Immature natural killer cell (primary cell): ENCODE measurements around the gene ARHGAP26. TPM values are rescaled to one million over a fixed set of nuclear protein-coding genes. Genes with fewer than 3 reads are reported as not detected.

Experiments
- DNase-seq, 3 donors: peaks; one replicate each; pipeline ENCODE4 v3.0.0; 2022; ENCODE audit warnings: mixed read lengths in 1 of 3
- H3K27ac Mint-ChIP-seq, 6 donors: one replicate each; pipeline ENCODE4 v1.8.0; 2020; ENCODE audit warnings: mixed read lengths in 6 of 6, mild to moderate bottlenecking in 5 of 6, inconsistent platforms in 4 of 6, moderate library complexity in 3 of 6
- H3K27me3 Mint-ChIP-seq, 3 donors: one replicate each; pipeline ENCODE4 v1.8.0; 2020 to 2021; ENCODE audit warnings: low read depth in 3 of 3, mild to moderate bottlenecking in 3 of 3, mixed read lengths in 3 of 3, moderate library complexity in 3 of 3, inconsistent platforms in 1 of 3
- H3K36me3 Mint-ChIP-seq, 3 donors: one replicate each; pipeline ENCODE4 v1.8.0; 2020; ENCODE audit warnings: mixed read lengths in 3 of 3, inconsistent platforms in 2 of 3, mild to moderate bottlenecking in 2 of 3
- H3K4me1 Mint-ChIP-seq, 2 donors: one replicate each; pipeline ENCODE4 v1.8.0; 2020; ENCODE audit warnings: inconsistent platforms in 2 of 2, mild to moderate bottlenecking in 2 of 2, mixed read lengths in 2 of 2, moderate library complexity in 1 of 2
- H3K4me3 Mint-ChIP-seq, 5 donors: one replicate each; pipeline ENCODE4 v1.8.0; 2020; ENCODE audit warnings: mild to moderate bottlenecking in 5 of 5, mixed read lengths in 5 of 5, inconsistent platforms in 3 of 5, moderate library complexity in 3 of 5
- H3K9me3 Mint-ChIP-seq, 6 donors: one replicate each; pipeline ENCODE4 v1.8.0; 2020; ENCODE audit warnings: mild to moderate bottlenecking in 6 of 6, mixed read lengths in 6 of 6, inconsistent platforms in 4 of 6, moderate library complexity in 3 of 6
- polyA plus RNA-seq, 3 donors: library from polyadenylated mRNA; unstranded; fragments of 300-500 nt; fragmentation: Illumina TruSeq; gene quantifications; one replicate each; pipeline ENCODE4 v1.2.3, GENCODE V29; 2021

The ARHGAP26 gene
- polyA plus RNA-seq, 3 donors from 2014 or later, result 14.5 to 43.7 (median 17.6) TPM

DNA sequence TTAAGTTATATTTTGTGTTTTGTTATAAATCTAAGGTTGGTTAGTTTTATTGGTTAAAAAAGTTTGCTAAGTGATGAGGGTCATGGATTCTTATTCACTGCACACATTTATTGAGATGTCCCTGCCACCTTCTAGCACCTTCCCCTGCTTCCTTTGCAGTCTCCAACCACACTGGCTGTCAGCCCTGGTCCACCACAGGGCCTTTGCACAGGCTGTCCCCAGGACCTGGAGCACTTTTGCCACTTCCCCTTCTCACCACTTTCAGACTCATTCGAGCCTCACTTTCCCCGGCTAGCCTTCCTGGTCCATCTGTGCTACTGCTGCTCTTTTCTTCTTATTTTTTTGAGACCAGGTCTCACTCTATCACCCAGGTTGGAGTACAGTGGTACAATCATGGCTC, 45.3 kb downstream of the ARHGAP26 start:
- no peaks in the 10 kb centered on the region for H3K9me3 Mint-ChIP-seq
- peaks cover 0 to 3% (median 3%) of the 10 kb centered on the region in 3 donors for H3K27me3 Mint-ChIP-seq
- no peak for DNase-seq
- peaks cover 83 to 91% of the 10 kb centered on the region in 2 donors for H3K4me1 Mint-ChIP-seq
- peaks cover 6% of the 10 kb centered on the region in 3 donors for H3K36me3 Mint-ChIP-seq
- no peak overlapping the region for H3K4me3 Mint-ChIP-seq
- H3K27ac Mint-ChIP-seq, result peak overlapping the region in 2 of 6 donors; percentile 41 to 50

DNA sequence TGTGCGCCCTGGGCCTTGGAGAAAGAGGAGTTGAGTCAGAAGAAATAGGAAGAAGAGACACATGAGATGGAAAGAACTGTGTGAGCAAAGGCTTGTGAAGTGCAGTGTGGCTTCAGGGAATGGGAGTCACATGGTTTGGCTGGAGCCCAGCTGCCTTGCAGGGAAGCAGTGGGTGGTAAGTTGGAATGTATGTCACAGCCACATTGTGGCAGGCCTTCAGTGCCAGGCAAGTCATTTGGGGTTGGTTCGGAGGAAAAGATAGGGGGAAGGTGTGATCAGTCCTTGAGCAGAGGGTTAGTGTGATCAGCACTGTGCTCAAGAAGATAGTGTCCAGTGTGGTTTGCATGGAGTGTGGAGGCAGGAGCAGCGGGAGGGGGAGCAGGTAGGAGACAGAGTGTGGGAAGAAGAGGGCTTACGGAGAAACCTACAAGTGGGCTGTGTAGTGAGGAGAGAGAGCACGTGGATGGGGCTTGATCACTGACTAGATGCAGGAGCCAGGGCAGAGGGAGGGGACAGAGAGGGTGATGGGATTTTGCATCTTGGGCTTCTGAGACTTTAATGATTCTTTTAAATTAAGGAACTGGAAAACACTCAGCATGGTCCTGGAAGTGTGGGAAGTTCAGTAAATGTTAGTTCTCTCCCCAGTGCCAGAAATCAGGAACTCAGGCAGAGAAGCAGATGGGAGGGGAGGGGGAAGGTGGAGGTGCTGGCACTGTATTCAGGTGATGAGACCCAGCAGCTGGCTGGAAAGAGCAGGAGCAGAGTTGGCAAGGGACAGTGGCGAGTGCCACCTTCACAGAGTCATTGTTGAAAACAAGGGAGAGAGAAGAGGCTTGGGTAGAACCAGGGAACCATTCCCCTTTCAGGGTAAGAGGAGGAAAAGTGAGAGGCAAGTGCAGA, 46.6 kb downstream of the ARHGAP26 start:
- peaks cover 78 to 88% of the 10 kb centered on the region in 2 donors for H3K4me1 Mint-ChIP-seq

GRCh38 chr5:142817949-142818431, 47.8 kb downstream of the ARHGAP26 start:
- Mint-ChIP-seq H3K36me3 (peaks cover 6% of the 10 kb centered on the region in 3 donors), H3K27ac (peak overlapping the region in 2 of 6 donors; percentile 19 to 35), H3K4me3 (no peak overlapping the region), H3K27me3 (peaks cover 0 to 3% (median 3%) of the 10 kb centered on the region in 3 donors), H3K9me3 (no peaks in the 10 kb centered on the region), H3K4me1 (peaks cover 78 to 94% of the 10 kb centered on the region in 2 donors)
- DNase-seq, result no peak

More for the DNA sequence above, 46.6 kb downstream of the ARHGAP26 start:
- H3K9me3 Mint-ChIP-seq, result no peaks in the 10 kb centered on the region
- H3K36me3 Mint-ChIP-seq, result peaks cover 6% of the 10 kb centered on the region in 3 donors
- no peak for DNase-seq
- peak overlapping the region in 3 of 5 donors; percentile 5 to 33 (median 25) for H3K4me3 Mint-ChIP-seq
- peak overlapping the region; percentile 0 to 63 (median 23) for H3K27ac Mint-ChIP-seq
- peaks cover 0 to 3% (median 3%) of the 10 kb centered on the region in 3 donors for H3K27me3 Mint-ChIP-seq

DNA sequence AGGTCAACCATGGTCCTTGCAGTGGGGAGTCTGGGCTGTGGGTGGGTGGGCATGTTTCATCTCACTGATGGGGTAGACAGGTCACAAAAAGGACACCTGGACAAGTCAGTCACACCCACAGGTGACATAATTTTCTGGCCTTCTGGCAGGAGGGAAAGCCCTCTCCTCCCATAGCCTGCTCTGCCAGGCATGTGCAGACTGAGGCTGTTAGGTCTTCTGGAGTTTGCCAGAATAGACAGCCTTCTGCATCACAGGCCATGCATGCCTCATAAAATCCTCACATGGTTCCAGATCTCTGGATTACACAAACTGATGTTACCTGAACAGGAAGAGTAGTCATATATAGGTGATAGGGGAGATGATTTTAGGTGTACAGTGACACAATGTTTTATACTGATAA, 49.1 kb downstream of the ARHGAP26 start:
- DNase-seq, result no peak
- Mint-ChIP-seq H3K27me3 (peaks cover 0 to 3% (median 1%) of the 10 kb centered on the region in 3 donors), H3K4me3 (no peak overlapping the region), H3K4me1 (peaks cover 78 to 94% of the 10 kb centered on the region in 2 donors), H3K9me3 (no peaks in the 10 kb centered on the region), H3K36me3 (peaks cover 0 to 4% (median 0%) of the 10 kb centered on the region in 3 donors), H3K27ac (peak overlapping the region in 1 of 6 donors; percentile 26)

DNA sequence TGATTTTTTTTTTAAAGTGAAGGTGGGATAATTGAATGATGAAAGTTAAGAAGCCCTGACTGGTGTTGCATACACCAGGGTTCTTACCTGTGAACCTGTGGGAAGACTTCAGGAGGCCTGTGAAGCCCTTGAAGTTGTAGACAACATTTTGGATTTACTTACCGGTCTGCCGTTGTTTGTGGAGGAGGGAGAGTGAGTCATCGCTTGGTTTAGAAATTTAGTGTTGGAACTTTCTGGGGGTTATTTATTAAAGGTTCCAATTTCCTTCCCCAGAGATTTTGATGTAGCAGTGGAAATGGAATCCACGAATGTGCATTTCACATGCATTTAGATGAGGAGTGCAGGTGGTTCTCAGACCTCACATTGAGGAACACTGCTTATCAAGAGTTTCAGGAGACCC, 49.6 kb downstream of the ARHGAP26 start:
- Mint-ChIP-seq H3K4me3 (no peak overlapping the region), H3K27ac (peak overlapping the region in 3 of 6 donors; percentile 6 to 30 (median 29)), H3K9me3 (no peaks in the 10 kb centered on the region), H3K4me1 (peaks cover 79 to 95% of the 10 kb centered on the region in 2 donors), H3K36me3 (peaks cover 0 to 3% (median 0%) of the 10 kb centered on the region in 3 donors), H3K27me3 (peaks cover 0 to 3% (median 1%) of the 10 kb centered on the region in 3 donors)
- no peak for DNase-seq

- peak overlapping the region in 1 of 6 donors; percentile 14 for H3K27ac Mint-ChIP-seq
Observed at GRCh38 chr5:142820447-142820846, 50.3 kb downstream of the ARHGAP26 start.

GRCh38 chr5:142821034-142821732, 51.0 kb downstream of the ARHGAP26 start:
- Mint-ChIP-seq H3K4me1 (peaks cover 84 to 98% of the 10 kb centered on the region in 2 donors), H3K27ac (peak overlapping the region in 2 of 6 donors; percentile 4 to 16), H3K4me3 (no peak overlapping the region)

More at GRCh38 chr5:142820447-142820846, 50.3 kb downstream of the ARHGAP26 start:
- Mint-ChIP-seq H3K9me3 (no peaks in the 10 kb centered on the region), H3K36me3 (peaks cover 0 to 2% (median 0%) of the 10 kb centered on the region in 3 donors), H3K4me3 (no peak overlapping the region), H3K4me1 (peaks cover 84 to 98% of the 10 kb centered on the region in 2 donors), H3K27me3 (peaks cover 0 to 3% (median 1%) of the 10 kb centered on the region in 3 donors)
- DNase-seq, result no peak

DNA sequence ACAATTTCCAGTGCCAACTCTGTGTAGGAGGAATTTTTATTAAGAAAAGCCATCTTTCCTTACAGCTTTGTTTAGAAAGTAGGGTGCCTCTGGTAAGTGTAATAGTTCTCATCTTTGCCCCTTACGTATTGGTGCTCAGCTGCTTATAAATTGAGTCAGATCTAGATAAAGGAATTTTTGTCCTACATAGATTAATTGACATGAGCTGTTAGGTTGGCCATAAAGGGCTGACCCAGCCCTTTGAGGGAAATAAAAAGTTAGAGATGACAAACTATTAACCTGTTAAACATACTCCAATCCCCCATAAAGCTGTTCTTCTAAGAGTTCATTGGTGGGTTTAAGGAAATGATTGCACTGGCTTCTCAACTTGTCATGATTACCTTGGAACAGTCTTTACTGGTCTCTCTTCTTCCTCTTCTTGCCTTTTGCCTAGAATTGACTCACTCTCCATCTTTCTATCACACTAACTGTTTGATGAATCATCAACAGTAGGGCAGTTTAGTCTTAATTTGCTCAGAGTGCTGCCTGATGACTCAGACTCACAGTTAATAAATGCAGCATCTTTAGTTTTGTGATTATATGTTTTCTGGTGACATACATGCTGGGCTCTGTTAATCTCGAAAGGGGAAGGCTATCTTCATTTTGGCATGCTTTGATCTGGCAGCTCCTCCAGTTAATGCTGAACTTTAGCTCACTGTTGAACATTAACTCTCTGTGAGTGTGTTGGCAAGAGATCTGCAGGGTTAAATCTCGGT, 51.7 kb downstream of the ARHGAP26 start:
- Mint-ChIP-seq H3K27me3 (peaks cover 0 to 5% (median 3%) of the 10 kb centered on the region in 3 donors), H3K36me3 (no peaks in the 10 kb centered on the region), H3K4me1 (peaks cover 84 to 98% of the 10 kb centered on the region in 2 donors), H3K9me3 (no peaks in the 10 kb centered on the region), H3K4me3 (no peak overlapping the region), H3K27ac (peak overlapping the region in 2 of 6 donors; percentile 25 to 72)
- no peak for DNase-seq

More at GRCh38 chr5:142821034-142821732, 51.0 kb downstream of the ARHGAP26 start:
- DNase-seq, result no peak
- Mint-ChIP-seq H3K36me3 (no peaks in the 10 kb centered on the region), H3K9me3 (no peaks in the 10 kb centered on the region), H3K27me3 (peaks cover 0 to 3% (median 3%) of the 10 kb centered on the region in 3 donors)

- peaks cover 84 to 98% of the 10 kb centered on the region in 2 donors for H3K4me1 Mint-ChIP-seq
- peaks cover 0 to 6% (median 5%) of the 10 kb centered on the region in 3 donors for H3K27me3 Mint-ChIP-seq
- H3K9me3 Mint-ChIP-seq, result no peaks in the 10 kb centered on the region
- H3K4me3 Mint-ChIP-seq, result no peak overlapping the region
- H3K27ac Mint-ChIP-seq, result peak overlapping the region in 1 of 6 donors; percentile 18
- no peaks in the 10 kb centered on the region for H3K36me3 Mint-ChIP-seq
- no peak for DNase-seq
Observed at GRCh38 chr5:142823126-142823525, 52.9 kb downstream of the ARHGAP26 start.

DNA sequence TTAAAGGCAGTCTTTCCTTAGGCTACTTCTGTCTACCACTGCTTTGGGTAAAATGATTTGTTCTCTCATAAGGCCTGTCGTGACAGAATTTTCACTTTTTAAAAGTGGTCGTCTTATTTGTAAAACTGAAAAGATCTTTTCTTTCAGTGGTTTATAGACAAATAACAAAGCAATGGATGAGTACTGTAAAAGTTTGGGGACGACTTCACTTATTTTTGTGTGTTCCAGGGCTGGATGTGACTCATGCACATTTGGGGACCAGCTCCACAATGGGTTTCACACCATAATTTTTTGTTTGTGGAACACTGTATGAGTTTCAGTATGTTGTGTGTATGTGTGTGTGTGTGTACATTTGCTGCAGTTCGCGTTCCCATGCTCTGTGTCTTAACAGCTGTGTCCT, 53.6 kb downstream of the ARHGAP26 start:
- Mint-ChIP-seq H3K9me3 (no peaks in the 10 kb centered on the region), H3K4me3 (no peak overlapping the region), H3K27me3 (peaks cover 0 to 6% (median 5%) of the 10 kb centered on the region in 3 donors), H3K36me3 (no peaks in the 10 kb centered on the region), H3K4me1 (peaks cover 85 to 98% of the 10 kb centered on the region in 2 donors), H3K27ac (peak overlapping the region in 2 of 6 donors; percentile 30 to 38)
- no peak for DNase-seq

GRCh38 chr5:142824391-142824790, 54.2 kb downstream of the ARHGAP26 start:
- peaks cover 0 to 6% (median 5%) of the 10 kb centered on the region in 3 donors for H3K27me3 Mint-ChIP-seq
- peaks cover 85 to 98% of the 10 kb centered on the region in 2 donors for H3K4me1 Mint-ChIP-seq
- H3K9me3 Mint-ChIP-seq, result no peaks in the 10 kb centered on the region
- H3K27ac Mint-ChIP-seq, result peak overlapping the region in 4 of 6 donors; percentile 10 to 51 (median 46)
- no peak for DNase-seq
- no peaks in the 10 kb centered on the region for H3K36me3 Mint-ChIP-seq
- H3K4me3 Mint-ChIP-seq, result no peak overlapping the region

DNA sequence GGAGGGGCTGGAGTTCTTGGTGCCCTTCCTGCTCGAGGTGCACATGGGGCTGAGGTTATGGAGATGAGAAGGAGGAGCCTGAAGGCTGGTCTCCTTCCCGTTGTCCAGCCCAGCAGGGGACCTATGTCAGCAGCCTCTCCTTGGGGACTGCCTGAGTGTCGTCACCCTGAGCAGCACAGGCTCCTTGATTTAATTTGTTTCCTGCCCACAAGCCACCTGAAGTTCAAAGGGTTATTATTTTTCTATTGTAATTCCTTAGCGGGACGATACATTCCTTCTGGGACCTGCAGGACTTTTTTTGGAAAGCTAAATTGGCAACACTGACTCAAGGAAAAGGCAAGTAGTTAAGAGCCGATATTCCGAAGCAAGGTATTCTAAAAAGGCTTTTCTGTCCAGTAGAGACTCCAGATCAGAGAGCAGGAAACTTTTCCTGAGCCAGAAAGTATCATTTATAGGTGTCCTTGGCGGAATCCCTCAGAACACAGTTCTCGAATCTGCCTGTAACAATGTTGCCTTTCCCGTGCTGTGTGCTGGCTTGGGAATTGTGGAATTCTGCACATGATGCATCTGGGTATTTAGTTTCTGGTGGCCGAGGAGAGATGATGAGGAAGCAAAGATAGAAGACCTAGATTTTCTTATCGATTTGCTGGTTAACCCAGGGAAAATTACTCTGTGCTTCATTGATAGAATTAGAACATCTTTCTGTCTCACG, 55.4 kb downstream of the ARHGAP26 start:
- Mint-ChIP-seq H3K27me3 (peaks cover 0 to 5% (median 5%) of the 10 kb centered on the region in 3 donors), H3K9me3 (no peaks in the 10 kb centered on the region), H3K36me3 (no peaks in the 10 kb centered on the region), H3K4me3 (peak overlapping the region in 3 of 5 donors; percentile 17 to 47 (median 39)), H3K27ac (peak overlapping the region in 5 of 6 donors; percentile 24 to 60 (median 51)), H3K4me1 (peaks cover 89 to 98% of the 10 kb centered on the region in 2 donors)
- DNase-seq, result no peak
